Stimulated activated CD8-positive, alpha-beta memory T cell treated with anti-CD3 and anti-CD28 coated beads, Interleukin-7, amount 100 ng/mL, for 1 hour (primary cell): Measurements from ENCODE around the gene NANOS2.
"Not testable (repeated sequence)": the region's sequence is repeated elsewhere in the genome, so short reads cannot be mapped to it uniquely, and the experiment has no call there.

Source experiments
- DNase-seq, 2 donors: peaks; one replicate each; pipeline ENCODE4 v3.0.0-alpha.2; 2020; ENCODE audit warnings: low read depth in 2 of 2

The NANOS2 gene

GRCh38 chr19:45895983-45896599, 18.5 kb downstream of the NANOS2 start:
- not testable (repeated sequence) for DNase-seq

DNA sequence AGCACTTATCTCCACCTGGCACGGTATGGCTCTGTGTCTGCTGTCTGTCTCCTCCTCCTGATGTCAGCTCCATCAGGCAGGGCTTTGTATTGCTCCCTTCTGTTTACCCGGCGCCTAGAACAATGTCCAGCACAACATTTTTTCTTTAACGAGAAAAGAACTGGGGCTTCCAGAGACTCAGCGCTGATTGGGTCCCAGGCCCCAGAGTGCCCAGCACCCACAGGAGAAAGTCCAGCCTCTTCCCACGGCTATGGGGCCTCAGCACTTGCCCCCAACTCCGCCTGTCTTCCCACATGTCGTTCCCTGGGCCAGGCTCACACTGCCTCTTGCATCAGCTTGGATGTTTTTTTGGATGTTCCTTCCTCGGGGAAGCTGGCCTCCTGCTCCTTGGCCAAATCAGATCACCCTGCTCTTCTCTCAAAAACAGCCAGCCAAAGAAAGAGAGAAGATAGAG, 19.0 kb downstream of the NANOS2 start:
- DNase-seq = no peak

GRCh38 chr19:45890877-45891276, 23.7 kb downstream of the NANOS2 start:
- no peak for DNase-seq

DNA sequence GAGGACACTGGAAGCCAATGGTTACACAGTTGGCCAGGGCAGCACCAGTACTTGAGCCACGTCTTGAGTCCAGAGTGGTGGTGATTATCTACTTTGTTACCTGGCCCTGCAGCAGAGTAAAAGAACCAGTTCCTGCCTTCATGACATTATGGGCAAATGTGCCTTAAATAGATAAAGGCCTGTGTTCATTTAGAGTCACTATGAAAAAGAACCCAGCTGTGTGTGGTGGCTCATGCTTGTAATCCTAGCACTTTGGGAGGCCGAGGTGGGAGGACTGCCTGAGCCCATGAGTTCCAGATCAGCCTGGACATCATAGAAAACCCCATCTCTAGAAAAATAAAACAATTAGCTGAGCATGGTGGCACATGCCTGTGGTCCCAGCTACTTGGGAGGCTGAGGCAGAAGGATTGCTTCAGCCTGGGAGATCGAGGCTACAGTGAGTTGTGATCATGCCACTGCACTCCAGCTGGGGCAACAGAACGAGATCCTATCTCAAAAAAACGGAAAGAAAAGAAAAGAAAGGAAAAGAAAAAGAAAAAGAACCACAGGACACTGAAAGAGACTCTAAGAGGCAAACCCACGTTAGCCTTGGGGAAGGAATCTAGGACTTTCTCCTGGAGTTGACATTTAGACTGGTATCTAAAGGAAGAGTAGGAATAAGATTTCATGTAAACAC, 25.2 kb downstream of the NANOS2 start:
- no peak for DNase-seq

- DNase-seq = no peak
Observed at GRCh38 chr19:45887200-45887710, 27.3 kb downstream of the NANOS2 start.

DNA sequence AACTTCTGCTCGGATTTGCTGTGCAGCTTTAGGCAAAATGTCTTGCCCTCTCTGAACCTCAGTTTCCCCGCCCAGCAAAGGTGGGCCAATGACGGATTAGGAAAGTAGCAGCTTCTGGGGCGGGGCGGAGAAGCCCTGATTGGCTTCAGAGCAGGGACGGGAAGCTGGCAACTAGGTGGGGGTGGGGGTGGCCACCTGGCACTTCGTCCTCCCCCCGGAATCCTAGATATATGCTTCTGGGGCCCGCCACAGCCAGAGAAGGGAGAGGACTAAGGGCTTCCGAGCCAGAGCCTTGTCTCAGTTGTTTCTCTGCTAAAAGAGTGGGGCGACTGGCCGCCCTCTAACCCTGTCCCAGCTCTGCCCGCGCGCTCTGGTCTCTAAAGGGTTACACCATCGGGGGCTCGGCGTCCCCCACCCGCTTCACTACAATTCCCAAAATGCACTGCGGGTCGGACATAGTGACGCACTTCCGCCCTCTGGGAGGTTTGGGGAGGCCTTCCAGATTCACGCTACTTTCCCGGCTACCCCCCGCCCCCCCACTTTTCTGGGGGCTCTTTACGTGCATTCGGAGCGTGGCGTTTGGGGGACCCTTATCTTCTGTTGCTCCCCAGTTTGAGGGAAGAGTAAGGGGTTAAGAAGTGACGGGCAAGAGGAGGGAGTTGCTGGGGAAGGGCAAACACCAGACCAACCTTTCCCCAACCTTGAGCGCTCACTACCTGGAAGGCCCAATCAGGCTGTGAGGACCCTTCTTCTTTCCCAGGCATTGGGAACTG, 28.0 kb downstream of the NANOS2 start:
- DNase-seq = peak; percentile 71 to 77

DNA sequence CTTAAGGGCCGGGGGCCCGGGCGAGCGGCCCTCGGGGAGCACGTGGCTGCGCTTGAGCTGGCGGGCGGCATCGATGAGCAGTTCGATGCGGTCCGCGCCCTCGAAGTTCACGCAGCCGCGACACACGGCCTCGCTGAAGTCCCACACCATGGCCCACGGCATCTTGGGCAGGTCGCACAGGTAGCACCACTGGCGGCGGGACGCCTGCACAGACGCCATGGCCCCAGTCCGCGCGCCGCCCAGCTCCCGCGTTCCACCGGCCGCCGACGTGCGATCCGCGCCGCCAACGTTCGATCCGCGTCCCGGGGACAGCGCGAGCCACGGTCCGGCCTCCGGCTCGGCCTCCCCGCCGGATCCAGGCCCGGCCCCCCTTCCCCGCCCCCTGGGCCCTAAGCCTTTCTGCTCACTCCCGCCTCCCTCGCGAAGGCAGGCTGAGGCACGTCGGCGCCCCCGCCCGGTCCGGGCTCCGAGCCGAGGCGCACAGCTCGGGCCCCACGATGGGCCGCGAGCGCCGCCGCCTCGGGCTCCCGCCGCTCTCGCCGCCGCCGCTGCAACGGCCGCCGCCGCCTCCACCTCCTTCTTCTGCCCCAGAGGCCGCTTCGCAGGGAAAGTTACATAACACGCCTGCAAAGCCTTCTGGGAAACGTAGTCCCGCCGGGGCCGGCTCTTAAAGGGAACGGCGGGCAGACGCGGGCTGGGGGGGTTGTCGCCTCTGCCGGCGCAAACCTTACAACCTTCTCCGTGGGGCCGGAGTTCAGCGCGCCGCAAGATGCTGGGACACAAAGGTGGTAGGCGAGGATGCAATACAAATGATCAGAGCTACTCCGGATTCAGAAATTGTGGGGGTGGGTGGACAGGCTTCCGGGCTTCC, 28.8 kb downstream of the NANOS2 start, which contains the start of gene IRF2BP1:
TSS of gene IRF2BP1 (minus strand) at position 586 of the 871 bp plus-strand sequence. CDS start at position 219, 367 bp downstream.
- DNase-seq = peak; percentile 71 to 77

DNA sequence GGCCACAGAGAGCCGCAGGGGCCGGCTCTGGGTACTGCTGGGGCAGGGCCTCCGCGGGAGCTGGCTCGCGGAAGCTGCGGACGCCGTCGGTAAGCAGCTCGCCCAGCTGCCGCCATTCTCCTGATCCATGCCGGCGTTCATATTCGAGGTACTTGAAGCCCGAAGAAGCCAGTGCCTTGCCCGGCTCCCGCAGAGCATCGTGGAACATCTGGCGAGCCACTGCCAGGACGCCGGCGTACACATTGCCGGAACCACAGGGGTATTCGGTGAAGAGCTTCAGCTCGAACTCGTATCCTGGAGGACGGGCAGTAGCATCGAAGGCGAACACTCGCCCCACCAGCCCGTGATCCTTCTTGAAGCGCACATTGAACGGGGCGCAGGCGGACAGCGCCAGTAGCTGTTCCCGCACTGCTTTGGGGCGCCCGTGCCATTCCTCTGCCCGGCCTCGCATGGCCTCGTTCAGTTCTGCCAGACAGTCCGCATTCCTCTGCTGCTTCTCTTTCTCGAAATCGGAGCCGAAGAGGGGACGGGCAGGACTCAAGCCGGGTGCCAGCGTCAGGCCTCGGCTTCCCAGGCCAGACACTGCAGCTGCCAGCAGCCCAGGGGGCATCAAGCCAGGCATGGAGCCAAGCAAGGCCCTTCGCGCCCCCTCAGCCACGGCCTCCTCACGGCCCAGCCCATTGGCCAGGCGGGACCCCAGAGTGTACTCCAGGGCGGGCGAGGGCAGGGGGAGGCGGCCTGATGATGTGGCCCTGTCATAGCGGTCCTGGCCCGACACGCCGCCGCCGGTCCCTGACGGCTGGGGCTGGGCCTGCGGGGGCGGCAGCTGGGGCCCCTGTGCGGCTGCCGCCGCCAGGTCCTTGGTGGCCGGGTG, 29.7 kb downstream of the NANOS2 start:
- DNase-seq = no peak

DNA sequence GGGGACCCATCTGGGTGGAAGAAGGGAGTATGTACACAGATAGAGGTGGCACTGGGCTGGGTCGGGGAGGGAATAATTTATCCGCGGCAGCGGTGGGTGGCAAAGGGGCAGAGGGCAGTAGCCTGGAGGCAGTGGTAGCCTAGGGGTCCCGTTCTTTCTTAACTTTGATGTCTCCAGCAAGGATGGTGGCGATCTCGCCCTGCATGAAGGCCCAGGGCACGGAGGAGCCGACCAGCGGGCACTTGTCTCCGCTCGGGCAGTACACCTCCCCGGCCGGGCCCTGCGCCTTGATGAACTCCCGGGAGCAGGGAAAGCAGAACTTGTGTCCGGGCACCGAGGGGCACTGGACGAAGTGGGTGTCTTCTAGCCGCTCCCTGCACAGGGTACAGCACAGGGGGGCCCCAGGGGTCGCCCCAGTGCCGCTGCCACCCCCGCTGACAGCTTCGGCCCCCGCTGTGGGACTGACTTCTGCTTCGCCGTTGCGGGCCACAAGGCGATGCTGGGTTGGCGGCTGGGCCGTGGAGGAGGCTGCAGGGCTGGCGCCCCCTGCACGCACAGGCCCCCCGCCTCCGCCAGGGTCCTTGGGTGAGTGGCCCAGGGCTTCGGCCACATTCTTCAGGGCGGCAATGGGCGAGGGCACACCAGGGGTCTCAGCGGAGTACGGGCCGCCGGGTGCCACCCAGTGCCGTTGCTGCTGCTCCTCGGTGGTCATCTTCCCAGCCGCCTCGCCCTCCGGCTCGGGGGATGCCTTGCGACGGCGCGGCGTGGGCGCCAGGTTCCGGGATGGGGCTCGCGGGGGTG, 30.5 kb downstream of the NANOS2 start:
- no peak for DNase-seq

- DNase-seq = no peak
Observed at GRCh38 chr19:45883586-45883880, 31.0 kb downstream of the NANOS2 start.

- peak; percentile 63 to 68 for DNase-seq
Observed at GRCh38 chr19:45882652-45883585, 31.7 kb downstream of the NANOS2 start.

DNA sequence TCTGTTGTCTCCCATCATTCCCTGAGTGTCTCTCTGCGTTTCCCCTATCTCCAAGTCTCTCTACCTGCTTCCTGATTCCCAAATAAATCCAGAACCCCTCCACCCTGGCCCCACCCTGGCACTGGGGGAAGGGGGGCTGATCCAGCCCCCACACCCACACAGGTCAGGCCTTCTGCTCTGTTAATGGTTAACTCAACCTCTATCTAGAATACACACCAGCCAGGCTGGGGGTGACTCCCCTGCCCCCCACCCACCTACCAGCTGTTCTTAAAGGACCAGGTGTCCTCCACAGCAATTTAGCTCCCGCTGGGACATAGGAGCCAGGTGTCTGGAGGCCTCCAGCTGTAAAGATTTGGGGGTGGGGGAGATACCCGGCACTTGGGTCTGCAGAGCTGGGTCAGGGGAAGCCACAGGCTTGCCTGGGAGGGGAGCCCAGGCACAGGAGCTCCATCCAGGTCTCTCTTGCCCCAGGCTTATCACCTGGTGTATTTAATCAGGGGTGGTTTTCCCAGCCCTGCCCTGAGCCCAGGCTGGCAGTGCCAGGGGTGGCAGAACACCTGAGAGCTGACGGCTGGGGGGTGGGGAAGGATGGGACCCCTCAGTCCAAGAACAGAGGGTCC, 32.6 kb downstream of the NANOS2 start:
- DNase-seq = no peak

- DNase-seq = no peak
Observed at GRCh38 chr19:45881082-45881908, 33.3 kb downstream of the NANOS2 start.

- DNase-seq = no peak
Observed at GRCh38 chr19:45879971-45880370, 34.6 kb downstream of the NANOS2 start.

DNA sequence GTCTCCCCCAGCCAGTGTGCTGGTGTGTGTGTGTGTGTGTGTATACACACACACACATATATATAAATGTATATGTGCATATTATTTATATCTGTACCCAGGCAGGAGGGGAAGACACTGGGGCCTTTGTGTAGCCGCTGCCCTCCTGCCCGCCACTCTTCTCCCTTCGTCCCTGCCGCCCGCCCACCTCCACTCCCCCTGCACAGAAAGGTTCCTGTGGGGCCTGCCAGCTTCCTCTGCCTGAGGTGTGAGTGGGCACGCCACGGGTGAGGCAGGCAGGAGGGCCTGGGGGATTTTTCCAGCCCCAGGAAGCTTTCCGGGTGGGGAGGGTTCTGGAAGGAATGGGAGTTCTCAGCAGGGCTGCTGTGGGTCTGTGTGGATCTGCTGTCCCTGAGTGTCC, 35.5 kb downstream of the NANOS2 start:
- no peak for DNase-seq

GRCh38 chr19:45878043-45878794, 36.4 kb downstream of the NANOS2 start:
- DNase-seq = no peak
